HG03342 (cell line): ENCODE data around the gene MEGF8.

Experiments used
- ATAC-seq: cut with Tn5 transposase; IDR thresholded peaks from one replicate; pipeline ENCODE4 v1.9.1; 2021; ENCODE audit warnings: mild to moderate bottlenecking, moderate library complexity; ENCODE audit not compliant: unreplicated experiment

MEGF8 gene

GRCh38 chr19:42306646-42307045, 18.8 kb upstream of the MEGF8 start:
- ATAC-seq = no peak

GRCh38 chr19:42309686-42310085, 15.7 kb upstream of the MEGF8 start:
- ATAC-seq = no peak

- ATAC-seq = no peak
Observed at GRCh38 chr19:42311657-42312056, 13.8 kb upstream of the MEGF8 start.

- no peak for ATAC-seq
Observed at GRCh38 chr19:42312370-42312769, 13.1 kb upstream of the MEGF8 start.

- no peak for ATAC-seq
Observed at GRCh38 chr19:42313096-42313839, 12.2 kb upstream of the MEGF8 start, which contains the start of gene TMEM145. Gene TMEM145, plus strand, starts transcription at chr19:42313309. Its CDS starts 68 bp downstream, at chr19:42313377.

- ATAC-seq = no peak
Observed at GRCh38 chr19:42313840-42314755, 11.3 kb upstream of the MEGF8 start.

GRCh38 chr19:42315024-42315423, 10.4 kb upstream of the MEGF8 start:
- no peak for ATAC-seq

- ATAC-seq = no peak
Observed at GRCh38 chr19:42316223-42317211, 8.9 kb upstream of the MEGF8 start.

GRCh38 chr19:42317535-42317934, 7.9 kb upstream of the MEGF8 start:
- no peak for ATAC-seq

- no peak for ATAC-seq
Observed at GRCh38 chr19:42322305-42322704, 3.1 kb upstream of the MEGF8 start.

- ATAC-seq = no peak
Observed at GRCh38 chr19:42323473-42323851, 2.0 kb upstream of the MEGF8 start.

GRCh38 chr19:42323852-42324654, 1.4 kb upstream of the MEGF8 start:
- no peak for ATAC-seq

- no peak for ATAC-seq
Observed at GRCh38 chr19:42324655-42325307, 654 bp upstream of the MEGF8 start.

- peak; percentile 7 for ATAC-seq
Observed at GRCh38 chr19:42325896-42326771, 699 bp downstream of the MEGF8 start.

GRCh38 chr19:42326969-42327368, 1.5 kb downstream of the MEGF8 start:
- no peak for ATAC-seq

- ATAC-seq = no peak
Observed at GRCh38 chr19:42327381-42327780, 1.9 kb downstream of the MEGF8 start.

- no peak for ATAC-seq
Observed at GRCh38 chr19:42328106-42328505, 2.7 kb downstream of the MEGF8 start.

- ATAC-seq = no peak
Observed at GRCh38 chr19:42328854-42329253, 3.4 kb downstream of the MEGF8 start.
